SK-N-SH (cell line): ENCODE results near the gene CKAP2L.

ENCODE experiments used
- CTCF ChIP-seq: fragments of 200-600 bp; sonication (generic); IDR thresholded peaks from 2 replicates; pipeline ENCODE4 v1.6.1; 2017; ENCODE audit warnings: antibody characterized with exemption, mild to moderate bottlenecking, moderate library complexity
- EP300 ChIP-seq, 2 experiments: IDR thresholded peaks; 2 replicates each; pipeline versions ENCODE4 v1.4.0 to v1.6.1; 2012; ENCODE audit warnings: borderline replicate concordance in 1 of 2, low read depth in 1 of 2, low read length in 1 of 2
- FOXJ3 ChIP-seq: sonication (generic); formaldehyde crosslinking; IDR thresholded peaks from 2 replicates; pipeline ENCODE4 v1.5.1; 2020; ENCODE audit warnings: mild to moderate bottlenecking, missing genetic modification reagents
- GABPA ChIP-seq: IDR thresholded peaks from 2 replicates; pipeline ENCODE4 v1.4.0; 2012; ENCODE audit warnings: low read depth, mild to moderate bottlenecking
- PBX3 ChIP-seq: IDR thresholded peaks from 2 replicates; pipeline ENCODE4; 2012
- TAF1 ChIP-seq: IDR thresholded peaks from 2 replicates; pipeline ENCODE4 v1.6.1; 2012; ENCODE audit warnings: low read depth, mild to moderate bottlenecking, low read length, moderate library complexity, borderline replicate concordance
- YY1 ChIP-seq: IDR thresholded peaks from 2 replicates; pipeline ENCODE4 v1.4.0; 2012; ENCODE audit warnings: low read depth, mild to moderate bottlenecking

GRCh38 chr2:112712465-112712864, 51.9 kb downstream of the CKAP2L start:
- TF ChIP-seq CTCF: no peak
- no peak for TF ChIP-seq YY1
- TF ChIP-seq GABPA: no peak
- TF ChIP-seq EP300 (IDR thresholded peaks at IDR 0.05; ENCODE audit: borderline replicate concordance in 1 of 2, low read depth in 1 of 2, low read length in 1 of 2): no peak
- no peak for TF ChIP-seq TAF1
- no peak for TF ChIP-seq FOXJ3 (CRISPR knock-in tag)
- TF ChIP-seq PBX3: no peak
